ENCODE data around the gene PRRX2.

The PRRX2 gene

DNA sequence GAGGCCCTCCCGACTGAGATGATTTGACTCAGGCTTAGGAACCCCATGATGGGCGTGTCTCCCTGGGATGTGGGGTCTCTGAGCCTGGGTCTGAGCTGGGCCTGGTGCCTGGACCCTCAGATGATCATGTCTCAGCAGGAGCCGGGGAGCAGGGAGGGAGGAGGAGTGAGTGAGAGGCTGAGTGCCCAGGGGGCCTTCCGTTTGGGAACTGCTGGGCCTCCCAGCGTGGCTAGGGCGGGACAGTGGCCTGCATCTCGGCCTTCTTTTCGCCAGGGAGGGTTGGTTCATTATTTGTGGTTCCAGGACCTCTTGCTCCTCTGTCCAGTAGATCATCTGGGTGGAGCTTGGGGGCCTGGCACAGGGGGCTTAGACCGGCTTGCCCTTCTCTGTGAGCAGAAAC is 5.6 kb downstream of the PRRX2 start:
- no peak overlapping the region for H3K4me3 ChIP-seq (replicated peaks in 1 of 2; ENCODE audit: low read depth in 2 of 2, low read length in 2 of 2)
- TF ChIP-seq, protein P1, sequence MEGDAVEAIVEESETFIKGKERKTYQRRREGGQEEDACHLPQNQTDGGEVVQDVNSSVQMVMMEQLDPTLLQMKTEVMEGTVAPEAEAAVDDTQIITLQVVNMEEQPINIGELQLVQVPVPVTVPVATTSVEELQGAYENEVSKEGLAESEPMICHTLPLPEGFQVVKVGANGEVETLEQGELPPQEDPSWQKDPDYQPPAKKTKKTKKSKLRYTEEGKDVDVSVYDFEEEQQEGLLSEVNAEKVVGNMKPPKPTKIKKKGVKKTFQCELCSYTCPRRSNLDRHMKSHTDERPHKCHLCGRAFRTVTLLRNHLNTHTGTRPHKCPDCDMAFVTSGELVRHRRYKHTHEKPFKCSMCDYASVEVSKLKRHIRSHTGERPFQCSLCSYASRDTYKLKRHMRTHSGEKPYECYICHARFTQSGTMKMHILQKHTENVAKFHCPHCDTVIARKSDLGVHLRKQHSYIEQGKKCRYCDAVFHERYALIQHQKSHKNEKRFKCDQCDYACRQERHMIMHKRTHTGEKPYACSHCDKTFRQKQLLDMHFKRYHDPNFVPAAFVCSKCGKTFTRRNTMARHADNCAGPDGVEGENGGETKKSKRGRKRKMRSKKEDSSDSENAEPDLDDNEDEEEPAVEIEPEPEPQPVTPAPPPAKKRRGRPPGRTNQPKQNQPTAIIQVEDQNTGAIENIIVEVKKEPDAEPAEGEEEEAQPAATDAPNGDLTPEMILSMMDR (IDR thresholded peaks at IDR 0.05; ENCODE audit: low read depth, low read length) = no peak
- no peak for DNase-seq (ENCODE audit: low read depth in 2 of 2)

DNA sequence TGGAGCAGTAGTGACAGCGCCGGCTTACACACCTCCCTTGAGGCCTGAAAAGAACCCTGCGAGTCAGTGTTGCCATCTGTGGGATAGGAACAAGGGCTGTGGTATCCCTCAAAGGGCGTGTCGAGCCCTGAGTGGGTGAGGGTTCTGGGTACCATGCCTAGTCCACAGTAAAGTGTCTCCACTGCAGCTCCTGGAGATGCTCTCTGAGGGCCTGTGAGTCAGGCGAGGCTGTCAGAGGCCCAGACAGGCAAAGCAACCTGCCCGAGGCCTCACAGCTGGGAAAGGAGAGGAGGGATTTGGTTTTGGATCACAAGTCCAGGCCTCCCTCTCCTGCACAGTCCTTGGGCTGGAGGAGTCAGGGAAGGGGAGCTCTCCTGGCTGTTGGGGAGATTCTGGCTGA is 6.1 kb downstream of the PRRX2 start:
- no peak overlapping the region for H3K4me3 ChIP-seq (replicated peaks in 1 of 2; ENCODE audit: low read depth in 2 of 2, low read length in 2 of 2)
- TF ChIP-seq, protein P1 (IDR thresholded peaks at IDR 0.05; ENCODE audit: low read depth, low read length) = no peak
- no peak for DNase-seq (ENCODE audit: low read depth in 2 of 2)

DNA sequence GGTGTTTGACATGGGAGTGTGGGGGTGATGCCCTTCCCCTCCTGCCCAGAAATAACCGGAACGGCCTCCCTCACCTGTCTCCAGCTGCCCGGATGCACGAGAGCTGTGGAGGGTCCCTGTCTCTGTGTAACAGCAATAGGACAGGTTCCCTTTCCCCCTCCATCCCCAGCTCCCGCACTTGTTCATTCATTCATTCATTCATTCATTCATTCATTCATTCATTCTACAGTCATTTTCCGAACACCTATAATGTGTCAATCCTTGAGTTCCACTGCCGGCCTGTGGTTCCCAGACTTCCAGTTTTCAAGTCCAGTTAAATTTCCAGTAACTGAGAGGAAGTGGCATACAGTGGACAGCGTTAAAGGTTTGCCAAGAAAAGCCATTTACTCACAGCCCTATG is 7.3 kb downstream of the PRRX2 start:
- H3K4me3 ChIP-seq (replicated peaks in 1 of 2; ENCODE audit: low read depth in 2 of 2, low read length in 2 of 2) = no peak overlapping the region
- TF ChIP-seq, protein P1 (IDR thresholded peaks at IDR 0.05; ENCODE audit: low read depth, low read length) = no peak
- no peak for DNase-seq (ENCODE audit: low read depth in 2 of 2)

DNA sequence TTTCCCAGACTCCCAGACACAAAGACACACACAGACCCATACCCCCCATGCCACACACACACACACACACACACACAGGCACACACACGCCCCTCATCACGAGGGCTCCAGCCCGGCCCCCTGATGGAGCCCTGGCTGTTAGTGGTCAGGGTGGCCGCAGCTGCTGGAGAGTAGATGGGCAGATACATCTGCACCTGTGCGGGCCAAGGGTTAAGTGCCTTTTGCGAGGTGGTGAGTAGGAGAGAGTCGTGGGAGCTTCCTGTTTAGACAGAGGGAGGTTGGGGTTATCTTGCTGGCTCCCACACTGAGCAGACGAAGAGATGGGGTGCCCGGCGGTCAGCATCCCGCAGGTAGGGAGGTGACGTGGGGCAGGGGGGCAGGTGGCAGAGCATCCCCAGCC is 8.2 kb downstream of the PRRX2 start:
- H3K4me3 ChIP-seq (replicated peaks in 1 of 2; ENCODE audit: low read depth in 2 of 2, low read length in 2 of 2) = no peak overlapping the region
- DNase-seq (ENCODE audit: low read depth in 2 of 2) = no peak
- TF ChIP-seq, protein P1 (IDR thresholded peaks at IDR 0.05; ENCODE audit: low read depth, low read length) = no peak

DNA sequence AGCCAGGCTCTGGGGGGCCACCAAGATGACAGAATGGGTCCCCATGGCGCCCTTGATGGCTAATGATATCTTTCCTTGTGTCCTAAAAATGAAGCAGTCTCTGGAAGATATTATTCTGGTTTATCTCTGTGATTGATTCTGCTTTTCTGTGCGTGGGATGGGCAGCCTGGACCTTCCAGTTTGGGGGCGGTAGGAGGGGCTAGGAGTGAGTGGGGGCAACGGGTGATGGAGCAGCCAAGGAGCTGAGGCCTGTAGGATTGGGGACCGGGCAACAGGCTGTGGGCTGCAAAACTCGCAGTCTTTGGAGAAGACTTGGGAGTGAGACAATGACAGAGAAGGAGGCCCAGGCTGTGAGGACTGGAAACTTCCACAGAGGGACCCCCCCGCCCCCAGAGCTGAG is 8.8 kb downstream of the PRRX2 start:
- TF ChIP-seq, protein P1 (IDR thresholded peaks at IDR 0.05; ENCODE audit: low read depth, low read length) = no peak
- DNase-seq (ENCODE audit: low read depth in 2 of 2) = no peak
- no peak overlapping the region for H3K4me3 ChIP-seq (replicated peaks in 1 of 2; ENCODE audit: low read depth in 2 of 2, low read length in 2 of 2)

DNA sequence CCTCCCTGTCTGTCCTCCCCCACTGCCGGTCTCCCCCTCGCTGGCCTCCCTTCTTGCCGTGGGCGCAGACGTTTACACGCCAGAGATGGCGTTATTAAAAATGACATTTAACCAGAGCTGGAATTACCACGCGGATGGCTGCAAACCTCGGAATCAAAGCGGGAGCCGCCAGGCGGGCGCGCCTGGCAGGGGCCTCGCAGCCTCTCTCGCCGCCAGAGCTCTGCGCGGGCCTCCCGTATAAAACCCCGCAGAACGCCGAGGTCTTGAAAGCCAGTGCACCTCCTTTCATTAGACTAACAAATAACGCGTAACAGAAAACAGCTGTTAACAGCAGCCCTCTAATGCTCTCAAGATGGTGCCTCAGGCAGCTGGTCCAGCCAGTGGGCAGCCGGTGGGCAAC is 10.2 kb downstream of the PRRX2 start:
- no peak for DNase-seq (ENCODE audit: low read depth in 2 of 2)
- TF ChIP-seq, protein P1 (IDR thresholded peaks at IDR 0.05; ENCODE audit: low read depth, low read length) = no peak
- no peak overlapping the region for H3K4me3 ChIP-seq (replicated peaks in 1 of 2; ENCODE audit: low read depth in 2 of 2, low read length in 2 of 2)

DNA sequence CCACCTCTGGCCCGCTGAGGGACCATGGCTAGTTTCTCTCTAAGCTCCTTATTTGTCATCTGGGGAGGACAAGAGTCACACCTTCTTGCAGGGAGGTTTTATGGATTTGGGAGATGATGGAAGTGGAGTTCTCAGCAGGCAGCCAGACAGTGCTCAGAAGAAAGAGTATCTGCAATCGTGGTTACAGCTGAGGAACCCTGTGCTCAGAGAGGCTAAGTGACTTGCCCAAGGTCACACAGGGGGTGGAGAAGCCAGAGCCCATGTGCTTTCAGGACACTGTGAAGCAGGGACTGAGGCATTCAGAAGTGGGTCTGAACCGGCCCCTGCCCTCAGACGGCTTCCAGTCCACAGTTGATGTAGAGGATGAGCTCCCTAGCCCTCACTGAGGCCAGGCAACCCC is 10.8 kb downstream of the PRRX2 start:
- no peak overlapping the region for H3K4me3 ChIP-seq (replicated peaks in 1 of 2; ENCODE audit: low read depth in 2 of 2, low read length in 2 of 2)
- no peak for DNase-seq (ENCODE audit: low read depth in 2 of 2)

More for the DNA sequence above, 10.8 kb downstream of the PRRX2 start:
- TF ChIP-seq, protein P1 (IDR thresholded peaks at IDR 0.05; ENCODE audit: low read depth, low read length) = no peak
